Fibroblast of lung (primary cell): ENCODE data around the gene SCTR. TPM values are rescaled to one million over a fixed set of nuclear protein-coding genes. Genes with fewer than 3 reads are reported as not detected.

Experiments
- DNase-seq, 2 donors: peaks; one replicate each; pipeline versions ENCODE4 v3.0.0 to v3.0.0-alpha.2; 2010; ENCODE audit warnings: low read depth in 2 of 2
- H2AFZ ChIP-seq: 2 replicates; pipeline ENCODE4 v1.5.1; 2012; ENCODE audit warnings: low read length, control low read depth, inconsistent platforms
- H3K27ac ChIP-seq: 2 replicates; pipeline ENCODE4 v1.5.1; 2011; ENCODE audit warnings: low read length, control low read depth; ENCODE audit not compliant: insufficient read depth
- H3K27me3 ChIP-seq: 2 replicates; pipeline ENCODE4 v1.5.1; 2011; ENCODE audit warnings: mild to moderate bottlenecking, low read length; ENCODE audit not compliant: control insufficient read depth, insufficient read depth
- H3K36me3 ChIP-seq: 2 replicates; pipeline ENCODE4 v1.5.1; 2011; ENCODE audit warnings: low read length; ENCODE audit not compliant: control insufficient read depth, insufficient read depth
- H3K4me1 ChIP-seq: 2 replicates; pipeline ENCODE4 v1.5.1; 2011; ENCODE audit warnings: low read length; ENCODE audit not compliant: control insufficient read depth, insufficient read depth; ENCODE audit errors: extremely low read depth
- H3K4me2 ChIP-seq: 2 replicates; pipeline ENCODE4 v1.5.1; 2011; ENCODE audit warnings: low read length, control low read depth; ENCODE audit not compliant: insufficient read depth; ENCODE audit errors: extremely low read depth
- H3K4me3 ChIP-seq, 4 experiments: fragments of 200-600 bp in 1 of 4; sonication (generic) in 1 of 4; replicated peaks in 1 of 4; 2 replicates each; pipeline ENCODE4 v1.5.1; 2011 to 2016; ENCODE audit warnings: low read length in 4 of 4, low read depth in 3 of 4, mild to moderate bottlenecking in 3 of 4, control low read depth in 2 of 4, inconsistent platforms in 1 of 4, mixed read lengths in 1 of 4; ENCODE audit not compliant: insufficient read depth in 1 of 4; ENCODE audit errors: control extremely low read depth in 1 of 4
- H3K79me2 ChIP-seq: 2 replicates; pipeline ENCODE4 v1.5.1; 2012; ENCODE audit warnings: mild to moderate bottlenecking, low read length, inconsistent platforms; ENCODE audit not compliant: control insufficient read depth, insufficient read depth
- H3K9ac ChIP-seq: 2 replicates; pipeline ENCODE4 v1.5.1; 2011; ENCODE audit warnings: mild to moderate bottlenecking, low read length, control low read depth; ENCODE audit not compliant: insufficient read depth
- H3K9me3 ChIP-seq: 2 replicates; pipeline ENCODE4 v1.5.1; 2012; ENCODE audit warnings: low read depth, low read length; ENCODE audit not compliant: control insufficient read depth, insufficient read depth
- H4K20me1 ChIP-seq: 2 replicates; pipeline ENCODE4 v1.5.1; 2011; ENCODE audit warnings: low read length; ENCODE audit not compliant: control insufficient read depth, insufficient read depth; ENCODE audit errors: extremely low read depth
- EZH2 ChIP-seq: IDR thresholded peaks from 2 replicates; pipeline ENCODE4 v1.5.1; 2012; ENCODE audit warnings: low read length, control low read depth, mild to moderate bottlenecking; ENCODE audit errors: missing control alignments
- polyA minus RNA-seq: library from RNA; depleted of rRNA, polyadenylated mRNA; stranded (reverse); fragments of >200 nt; gene quantifications from 2 replicates; pipeline ENCODE4 v1.2.3, GENCODE V29; 2011; ENCODE audit warnings: low replicate concordance
- polyA plus RNA-seq, 2 donors: library from polyadenylated mRNA; depleted of rRNA in 1 of 2; stranded (reverse) in 1 of 2; unstranded in 1 of 2; fragments of >200 nt; gene quantifications; 2 replicates each; pipeline ENCODE4 v1.2.1, GENCODE V29; 2011 to 2012; ENCODE audit warnings: missing spikeins in 1 of 2
- total RNA-seq: library from RNA; depleted of rRNA; stranded (reverse); fragments of >200 nt; gene quantifications from 2 replicates; pipeline ENCODE4 v1.2.1, GENCODE V29; 2014
- TF ChIP-seq, protein P1 (sequence below), 2 donors: IDR thresholded peaks in 1 of 2; conservative IDR thresholded peaks in 1 of 2; 1 replicate in 1 of 2; 2 replicates in 1 of 2; pipeline ENCODE4 v1.5.1; 2011 to 2012; ENCODE audit warnings: low read length in 2 of 2, control low read depth in 1 of 2, inconsistent platforms in 1 of 2, low read depth in 1 of 2, mild to moderate bottlenecking in 1 of 2

The SCTR gene
- total RNA-seq (not detected in 2 replicates), polyA plus RNA-seq (not detected in 2 replicates), polyA minus RNA-seq (not detected in 2 replicates)
- not detected in 2 replicates for polyA plus RNA-seq (2012)

- TF ChIP-seq, protein P1, sequence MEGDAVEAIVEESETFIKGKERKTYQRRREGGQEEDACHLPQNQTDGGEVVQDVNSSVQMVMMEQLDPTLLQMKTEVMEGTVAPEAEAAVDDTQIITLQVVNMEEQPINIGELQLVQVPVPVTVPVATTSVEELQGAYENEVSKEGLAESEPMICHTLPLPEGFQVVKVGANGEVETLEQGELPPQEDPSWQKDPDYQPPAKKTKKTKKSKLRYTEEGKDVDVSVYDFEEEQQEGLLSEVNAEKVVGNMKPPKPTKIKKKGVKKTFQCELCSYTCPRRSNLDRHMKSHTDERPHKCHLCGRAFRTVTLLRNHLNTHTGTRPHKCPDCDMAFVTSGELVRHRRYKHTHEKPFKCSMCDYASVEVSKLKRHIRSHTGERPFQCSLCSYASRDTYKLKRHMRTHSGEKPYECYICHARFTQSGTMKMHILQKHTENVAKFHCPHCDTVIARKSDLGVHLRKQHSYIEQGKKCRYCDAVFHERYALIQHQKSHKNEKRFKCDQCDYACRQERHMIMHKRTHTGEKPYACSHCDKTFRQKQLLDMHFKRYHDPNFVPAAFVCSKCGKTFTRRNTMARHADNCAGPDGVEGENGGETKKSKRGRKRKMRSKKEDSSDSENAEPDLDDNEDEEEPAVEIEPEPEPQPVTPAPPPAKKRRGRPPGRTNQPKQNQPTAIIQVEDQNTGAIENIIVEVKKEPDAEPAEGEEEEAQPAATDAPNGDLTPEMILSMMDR (conservative IDR thresholded peaks at IDR 0.05 in 1 of 2, IDR thresholded peaks at IDR 0.05 in 1 of 2; ENCODE audit: low read depth in 1 of 2, low read length in 2 of 2), result no peak
- TF ChIP-seq EZH2, result no peak
- no peak within 1 kb of the TSS for H3K4me2 ChIP-seq
- DNase-seq, result no peak
- no peak within 1 kb of the TSS for H3K4me3 ChIP-seq
- H3K9ac ChIP-seq, result no peak within 1 kb of the TSS
- no peaks in the 10 kb centered on the region for H3K79me2 ChIP-seq
- H3K4me1 ChIP-seq, result no peaks in the 10 kb centered on the region
- H4K20me1 ChIP-seq, result no peaks in the 10 kb centered on the region
- no peaks in the 10 kb centered on the region for H3K36me3 ChIP-seq
- H2AFZ ChIP-seq, result no peak within 1 kb of the TSS
- no peak within 1 kb of the TSS for H3K27ac ChIP-seq
- no peaks in the 10 kb centered on the region for H3K9me3 ChIP-seq
- peaks cover 17% of the 10 kb centered on the region for H3K27me3 ChIP-seq
Measured at GRCh38 chr2:119523952-119524694, at the start of gene SCTR. Gene SCTR, minus strand, starts transcription at chr2:119524483. Its CDS starts 257 bp downstream, at chr2:119524226.

- no peak overlapping the region for H3K9ac ChIP-seq
Measured at GRCh38 chr2:119567292-119567691, 43.0 kb upstream of the SCTR start.

DNA sequence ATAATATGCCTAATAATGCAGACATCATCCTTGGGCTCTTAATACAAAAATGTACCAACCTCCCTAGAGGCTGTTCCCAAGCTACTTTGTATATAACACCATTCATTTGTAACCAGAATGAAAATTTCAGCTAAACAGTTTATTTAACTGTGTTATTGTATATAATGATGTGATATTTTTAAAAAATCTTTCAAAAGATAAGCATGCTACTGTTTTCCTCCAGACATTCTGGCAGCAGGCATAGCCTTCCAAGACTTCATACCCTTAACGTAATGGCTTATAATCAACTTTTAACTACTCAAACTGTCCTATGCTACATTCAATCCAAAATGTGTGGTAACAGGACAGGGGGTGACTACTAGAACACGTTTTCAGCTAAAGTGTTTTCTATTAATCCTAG is 41.2 kb upstream of the SCTR start:
- no peak overlapping the region for H3K4me2 ChIP-seq
- no peaks in the 10 kb centered on the region for H3K27me3 ChIP-seq
- no peak for DNase-seq
- no peaks in the 10 kb centered on the region for H3K9me3 ChIP-seq
- no peak overlapping the region for H2AFZ ChIP-seq
- H3K4me3 ChIP-seq, result no peak overlapping the region
- TF ChIP-seq, protein P1 (conservative IDR thresholded peaks at IDR 0.05 in 1 of 2, IDR thresholded peaks at IDR 0.05 in 1 of 2; ENCODE audit: low read depth in 1 of 2, low read length in 2 of 2), result no peak
- TF ChIP-seq EZH2, result no peak
- no peaks in the 10 kb centered on the region for H3K79me2 ChIP-seq
- no peak overlapping the region for H3K9ac ChIP-seq
- H4K20me1 ChIP-seq, result no peaks in the 10 kb centered on the region
- no peak overlapping the region for H3K27ac ChIP-seq
- no peaks in the 10 kb centered on the region for H3K36me3 ChIP-seq
- no peaks in the 10 kb centered on the region for H3K4me1 ChIP-seq

More at GRCh38 chr2:119567292-119567691, 43.0 kb upstream of the SCTR start:
- no peak for DNase-seq
- Histone ChIP-seq H4K20me1 (no peaks in the 10 kb centered on the region), H2AFZ (no peak overlapping the region), H3K27ac (no peak overlapping the region), H3K4me2 (no peak overlapping the region), H3K4me1 (no peaks in the 10 kb centered on the region), H3K36me3 (no peaks in the 10 kb centered on the region), H3K4me3 (no peak overlapping the region), H3K79me2 (no peaks in the 10 kb centered on the region), H3K9me3 (no peaks in the 10 kb centered on the region), H3K27me3 (no peaks in the 10 kb centered on the region)
- TF ChIP-seq, protein P1 (conservative IDR thresholded peaks at IDR 0.05 in 1 of 2, IDR thresholded peaks at IDR 0.05 in 1 of 2; ENCODE audit: low read depth in 1 of 2, low read length in 2 of 2), result no peak
- no peak for TF ChIP-seq EZH2
